K562 (cell line): ENCODE results near the gene AKAP12. TPM values are rescaled to one million over a fixed set of nuclear protein-coding genes. Genes with fewer than 3 reads are reported as not detected.

ENCODE experiments used
- ASH1L ChIP-seq: fragments of 450-650 bp; IDR thresholded peaks from 2 replicates; pipeline ENCODE4 v1.6.1; 2018; ENCODE audit warnings: borderline replicate concordance, mild to moderate bottlenecking, low read depth; ENCODE audit not compliant: partially characterized antibody
- ATF2 ChIP-seq: sonication (generic); formaldehyde crosslinking; IDR thresholded peaks from 2 replicates; pipeline ENCODE4 v1.8.1; 2022; ENCODE audit warnings: missing genetic modification reagents
- FOXP4 ChIP-seq: sonication (generic); formaldehyde crosslinking; IDR thresholded peaks from 2 replicates; pipeline ENCODE4 v1.8.0; 2022; ENCODE audit warnings: mild to moderate bottlenecking, missing genetic modification reagents, borderline replicate concordance
- HCFC1 ChIP-seq: IDR thresholded peaks from 2 replicates; pipeline ENCODE4 v1.6.1; 2012; ENCODE audit warnings: low read depth, low read length, improper control_type of control experiment
- HMGN3 ChIP-seq: IDR thresholded peaks from 2 replicates; pipeline ENCODE4 v1.6.1; 2011; ENCODE audit warnings: borderline replicate concordance, low read depth, mild to moderate bottlenecking, mixed read lengths, low read length; ENCODE audit not compliant: insufficient read length; ENCODE audit errors: extremely low read depth
- ILF3 ChIP-seq: fragments of 450-650 bp; IDR thresholded peaks from 2 replicates; pipeline ENCODE4 v1.6.1; 2018; ENCODE audit warnings: antibody characterized with exemption, mild to moderate bottlenecking, moderate library complexity, borderline replicate concordance
- KLF13 ChIP-seq: fragments of 450-650 bp; IDR thresholded peaks from 2 replicates; pipeline ENCODE4 v1.6.1; 2016; ENCODE audit warnings: missing genetic modification characterization, low read depth, mild to moderate bottlenecking, missing compliant biosample characterization, moderate library complexity, borderline replicate concordance
- MCM5 ChIP-seq: fragments of 450-650 bp; IDR thresholded peaks from 2 replicates; pipeline ENCODE4 v1.6.1; 2016; ENCODE audit warnings: low read depth
- SIN3A ChIP-seq, 2 experiments: fragments of 150-350 bp in 1 of 2; IDR thresholded peaks; 2 replicates each; pipeline ENCODE4 v1.6.1; 2011 to 2016; ENCODE audit warnings: borderline replicate concordance in 2 of 2, low read depth in 2 of 2, low read length in 2 of 2, mild to moderate bottlenecking in 2 of 2, moderate library complexity in 2 of 2; ENCODE audit not compliant: control insufficient read depth in 1 of 2
- TOE1 ChIP-seq, 2 experiments: fragments of 450-650 bp in 1 of 2; sonication (generic) in 1 of 2; formaldehyde crosslinking in 1 of 2; IDR thresholded peaks; 2 replicates each; pipeline versions ENCODE4 v1.7.1 to v1.8.0; 2016 to 2022; ENCODE audit warnings: borderline replicate concordance in 2 of 2, mild to moderate bottlenecking in 2 of 2, antibody characterized with exemption in 1 of 2, inconsistent platforms in 1 of 2, low read depth in 1 of 2, missing genetic modification reagents in 1 of 2, moderate library complexity in 1 of 2
- ZNF197 ChIP-seq: fragments of 200-800 bp; sonication (Bioruptor generic); IDR thresholded peaks from 2 replicates; pipeline ENCODE4 v1.6.1; 2016; ENCODE audit warnings: low read depth, missing genetic modification characterization, missing compliant biosample characterization
- ZNF436 ChIP-seq: fragments of 250-450, 450-650 bp; sonication (Bioruptor Pico); formaldehyde crosslinking; IDR thresholded peaks from 2 replicates; pipeline ENCODE4 v1.7.0; 2020; ENCODE audit warnings: mild to moderate bottlenecking
- polyA plus RNA-seq, 8 experiments: library from polyadenylated mRNA; depleted of rRNA in 4 of 8; stranded (reverse) in 5 of 8; unstranded in 3 of 8; fragments of >200 nt; fragmentation: Nextera tagmentation in 2 of 8; fragmentation: Illumina TruSeq in 1 of 8; extraction: Ambion mirVana in 2 of 8; extraction: Trizol in 1 of 8; gene quantifications; 2 replicates each; pipeline versions ENCODE4 v1.2.1 to v1.2.3, GENCODE V29; 2011 to 2014; ENCODE audit warnings: inconsistent platforms in 1 of 8, missing spikeins in 1 of 8
- total RNA-seq, 7 experiments: library from RNA; depleted of rRNA in 6 of 7; stranded (reverse); fragments of >200 nt in 6 of 7; fragmentation: Illumina TruSeq in 2 of 7; extraction: Trizol in 2 of 7; gene quantifications; 2 replicates each; pipeline versions ENCODE4 v1.2.1 to v1.2.3, GENCODE V29; 2011 to 2021; ENCODE audit warnings: low replicate concordance in 1 of 7
- TF ChIP-seq, protein P1 (sequence below): fragments of 450-650 bp; formaldehyde crosslinking; IDR thresholded peaks from 2 replicates; pipeline ENCODE4 v1.4.0; 2022; ENCODE audit warnings: missing genetic modification characterization

The AKAP12 gene
- total and polyA plus RNA-seq, 9 of the 15 experiments (the other 6 are each of a cell fraction or from before 2014, with no cell fraction given), result 0.08 to 2.0 (median 0.62) TPM

DNA sequence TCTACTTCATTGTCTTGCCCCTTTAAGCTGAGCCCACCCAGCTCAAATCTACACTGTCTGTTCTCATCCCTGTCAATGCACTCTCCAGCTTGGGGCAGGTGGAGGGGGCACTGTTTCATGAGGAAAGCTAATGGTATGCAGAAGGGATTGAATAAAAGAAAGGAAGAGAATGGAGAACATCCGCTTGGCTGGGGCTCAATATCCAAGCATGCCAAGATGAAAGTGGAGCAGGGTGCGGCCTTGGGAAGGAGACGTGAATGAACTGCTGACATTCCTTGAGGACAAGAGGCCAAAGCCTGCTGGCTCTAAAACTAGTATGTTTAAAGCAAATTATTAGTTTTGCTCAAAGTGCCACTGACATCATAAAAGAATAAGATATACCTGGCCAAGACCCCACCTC is 24.2 kb downstream of the AKAP12 start (continued):
- TF ChIP-seq ATF2 (CRISPR knock-in tag) (no peak), HMGN3 (no peak), KLF13 (no peak), TOE1 (IDR thresholded peaks at IDR 0.05; ENCODE audit: borderline replicate concordance) (no peak), TOE1 (CRISPR knock-in tag; IDR thresholded peaks at IDR 0.05; ENCODE audit: borderline replicate concordance, low read depth) (no peak), MCM5 (no peak), SIN3A (IDR thresholded peaks at IDR 0.05; ENCODE audit: borderline replicate concordance in 2 of 2, control insufficient read depth in 1 of 2, low read depth in 2 of 2, low read length in 2 of 2) (no peak), HCFC1 (no peak), ZNF197 (no peak), FOXP4 (CRISPR knock-in tag) (no peak), ILF3 (no peak), ASH1L (no peak), ZNF436 (CRISPR knock-in tag) (no peak)
- TF ChIP-seq, protein P1, sequence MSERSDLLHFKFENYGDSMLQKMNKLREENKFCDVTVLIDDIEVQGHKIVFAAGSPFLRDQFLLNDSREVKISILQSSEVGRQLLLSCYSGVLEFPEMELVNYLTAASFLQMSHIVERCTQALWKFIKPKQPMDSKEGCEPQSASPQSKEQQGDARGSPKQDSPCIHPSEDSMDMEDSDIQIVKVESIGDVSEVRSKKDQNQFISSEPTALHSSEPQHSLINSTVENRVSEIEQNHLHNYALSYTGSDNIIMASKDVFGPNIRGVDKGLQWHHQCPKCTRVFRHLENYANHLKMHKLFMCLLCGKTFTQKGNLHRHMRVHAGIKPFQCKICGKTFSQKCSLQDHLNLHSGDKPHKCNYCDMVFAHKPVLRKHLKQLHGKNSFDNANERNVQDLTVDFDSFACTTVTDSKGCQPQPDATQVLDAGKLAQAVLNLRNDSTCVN, result no peak
- TF ChIP-seq, all 486 proteins: peak for 0
